Stimulated activated CD4-positive, alpha-beta T cell treated with anti-CD3 and anti-CD28 coated beads, TNF-alpha, amount 100 ng/mL, for 4 hours (primary cell): ENCODE data around the gene TMEM168.
"Not testable (repeated sequence)": the region's sequence is repeated elsewhere in the genome, so short reads cannot be mapped to it uniquely, and the experiment has no call there.

Source experiments
- DNase-seq, 3 experiments: peaks; one replicate each; pipeline ENCODE4 v3.0.0-alpha.2; 2020; ENCODE audit warnings: low read depth in 3 of 3

TMEM168 gene

GRCh38 chr7:112781110-112781509, 9.1 kb downstream of the TMEM168 start:
- no peak for DNase-seq

DNA sequence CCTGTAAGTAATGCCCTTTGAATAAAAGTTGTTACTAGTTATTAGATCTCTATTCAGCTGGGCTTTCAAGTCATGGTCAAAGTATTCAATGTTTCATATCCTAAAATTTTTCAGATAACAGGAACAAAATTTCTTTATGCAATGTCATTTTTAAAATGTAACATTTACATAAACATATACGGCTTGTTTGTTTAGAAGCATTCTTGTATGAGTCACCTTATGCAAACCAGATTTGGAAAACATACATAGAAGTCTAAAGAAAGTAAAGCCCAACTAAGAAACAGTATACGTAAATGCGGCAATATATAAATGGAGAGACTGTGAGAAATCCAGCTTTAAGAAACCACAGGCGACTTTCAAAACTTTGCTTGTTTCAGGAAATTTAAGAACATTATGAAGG, 10.5 kb downstream of the TMEM168 start:
- DNase-seq, result no peak

- no peak for DNase-seq
Measured at GRCh38 chr7:112777406-112777805, 12.8 kb downstream of the TMEM168 start.

DNA sequence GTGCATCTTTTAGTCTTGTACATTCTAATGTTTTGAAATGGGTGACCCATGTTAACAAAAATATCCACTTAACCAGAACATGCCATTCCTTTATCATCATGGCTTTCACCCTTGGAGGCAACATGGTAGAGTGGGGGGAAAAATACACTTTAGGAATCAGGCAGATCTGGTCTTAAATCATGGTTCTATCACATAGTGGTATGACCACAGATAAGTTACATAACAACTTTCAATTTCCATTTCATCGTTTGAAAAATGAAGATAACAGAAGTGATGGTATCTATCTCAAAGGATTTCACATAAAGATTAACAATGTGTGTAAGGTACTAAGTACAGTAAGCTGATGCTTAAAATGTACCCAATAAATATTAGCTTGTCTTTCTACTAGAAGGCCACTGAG, 19.0 kb downstream of the TMEM168 start:
- no peak for DNase-seq

GRCh38 chr7:112770051-112770450, 20.1 kb downstream of the TMEM168 start:
- no peak for DNase-seq

DNA sequence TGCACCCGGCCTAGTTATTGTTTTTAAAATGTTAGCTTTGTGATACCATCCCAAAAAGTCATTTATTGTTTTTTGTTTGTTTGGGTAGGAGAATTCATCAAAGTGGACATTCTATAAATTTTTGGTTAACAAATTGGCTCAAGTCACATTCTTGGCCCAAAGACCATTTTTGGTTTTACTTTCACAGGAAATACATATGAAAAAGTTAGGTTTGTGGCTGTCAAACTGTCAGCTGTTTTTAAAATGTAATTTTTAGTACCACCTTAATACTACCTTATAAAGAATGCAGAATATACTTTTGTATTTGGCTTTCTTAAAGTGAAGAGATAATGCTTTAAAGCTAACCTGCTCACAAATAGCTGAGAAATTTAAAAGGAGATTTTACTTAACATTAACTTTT, 25.1 kb downstream of the TMEM168 start:
- no peak for DNase-seq

- DNase-seq, result no peak
Measured at GRCh38 chr7:112763996-112764395, 26.2 kb downstream of the TMEM168 start.

DNA sequence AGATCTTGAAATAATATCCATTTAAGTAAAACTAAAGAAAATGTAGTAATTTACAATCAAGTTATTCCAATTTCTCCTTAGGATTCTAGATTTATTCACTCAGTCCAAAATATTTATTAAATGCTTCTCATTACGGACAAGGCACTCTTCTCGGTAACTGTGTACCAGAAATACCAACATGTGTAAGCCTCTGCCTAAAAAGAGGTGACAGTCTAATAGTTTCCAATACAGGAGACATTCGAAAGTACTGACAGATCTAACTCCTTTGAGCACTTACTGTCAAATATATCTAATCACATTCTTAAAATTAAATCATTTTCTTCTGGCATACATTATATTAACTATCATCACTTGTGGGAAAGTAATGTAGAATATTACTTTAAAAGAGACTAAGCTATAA, 26.9 kb downstream of the TMEM168 start:
- DNase-seq, result no peak

DNA sequence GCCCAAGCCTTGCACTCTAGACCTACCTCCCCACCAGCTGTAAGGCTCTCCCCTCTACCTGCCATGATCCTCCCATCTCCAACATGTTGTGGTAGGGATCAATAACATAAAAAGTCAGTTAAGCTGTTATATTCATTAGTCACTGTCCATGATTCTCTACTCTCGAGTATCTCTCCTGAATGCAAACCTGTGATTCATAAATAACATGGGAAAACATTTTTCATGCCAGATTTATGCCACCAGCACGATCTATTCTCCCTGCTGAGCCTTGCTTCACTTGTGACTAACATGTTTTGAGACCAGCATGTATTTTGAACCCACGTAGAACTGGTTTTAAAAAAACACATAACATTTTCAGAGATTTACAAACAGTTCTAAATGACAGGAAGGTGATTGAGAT, 30.3 kb downstream of the TMEM168 start:
- DNase-seq, result no peak

GRCh38 chr7:112757337-112757736, 32.9 kb downstream of the TMEM168 start:
- DNase-seq, result no peak

DNA sequence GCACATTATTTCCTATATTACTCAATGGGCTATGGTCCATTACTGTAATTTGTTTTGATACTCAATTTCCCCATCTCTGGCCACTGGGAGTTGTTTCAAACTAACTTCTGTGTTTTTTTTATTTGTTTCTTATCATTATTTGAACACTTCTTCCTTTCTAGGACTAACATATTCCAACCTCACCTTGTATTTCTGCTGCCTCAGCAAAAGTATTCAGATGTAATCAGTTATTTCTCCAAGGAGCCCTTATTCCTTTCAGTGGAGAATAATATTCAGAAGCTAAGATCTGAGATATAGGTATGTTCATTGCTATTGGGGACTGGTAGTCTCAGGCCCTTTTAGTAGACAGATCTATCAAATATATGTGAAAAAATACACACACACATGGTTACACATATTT, 36.9 kb downstream of the TMEM168 start:
- DNase-seq, result no peak

- no peak for DNase-seq
Measured at GRCh38 chr7:112752576-112752975, 37.6 kb downstream of the TMEM168 start.

DNA sequence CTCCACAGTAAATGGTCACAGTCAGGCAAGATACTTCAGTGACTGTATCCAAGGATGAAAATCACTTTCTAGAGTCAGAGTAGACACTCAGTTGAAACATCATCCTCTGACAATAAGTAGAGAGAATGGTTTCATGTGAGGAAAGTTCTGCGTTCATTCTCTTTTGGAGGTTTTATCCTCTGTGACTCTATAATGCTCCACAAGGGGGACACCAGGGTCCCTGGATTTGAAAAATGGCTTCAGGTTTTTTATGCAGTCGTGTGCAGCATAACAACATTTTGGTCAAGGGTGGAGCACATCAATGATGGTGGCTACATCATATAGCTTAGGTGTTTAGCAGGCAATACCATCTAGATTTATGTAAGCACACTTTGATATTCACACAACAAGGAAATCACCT, 40.4 kb downstream of the TMEM168 start:
- DNase-seq, result no peak

GRCh38 chr7:112748381-112748780, 41.8 kb downstream of the TMEM168 start:
- DNase-seq, result no peak

GRCh38 chr7:112745635-112746034, 44.6 kb downstream of the TMEM168 start:
- no peak for DNase-seq

- DNase-seq, result no peak
Measured at GRCh38 chr7:112744818-112745217, 45.4 kb downstream of the TMEM168 start.

- DNase-seq, result no peak
Measured at GRCh38 chr7:112743811-112744210, 46.4 kb downstream of the TMEM168 start.

DNA sequence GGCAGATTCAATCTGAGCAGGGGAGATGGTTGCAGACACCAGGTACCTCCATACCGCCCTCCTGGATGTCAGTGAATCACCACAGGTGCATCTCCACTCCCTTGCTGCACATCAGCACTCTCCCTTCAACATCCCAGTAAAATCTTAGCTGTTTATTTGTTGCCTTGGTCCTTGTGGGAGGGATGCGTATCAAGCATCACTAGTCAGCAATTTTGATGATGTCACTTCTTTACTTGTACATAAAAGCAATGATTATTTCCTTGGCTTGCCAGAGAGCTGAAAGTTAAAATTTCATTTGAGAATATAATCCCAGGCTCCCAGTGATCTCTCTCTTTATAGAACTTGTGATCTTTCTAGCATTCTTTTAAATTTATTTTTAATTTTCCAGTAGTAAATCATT, 49.5 kb downstream of the TMEM168 start:
- DNase-seq, result no peak

- DNase-seq, result no peak
Measured at GRCh38 chr7:112739436-112740180, 50.6 kb downstream of the TMEM168 start.

DNA sequence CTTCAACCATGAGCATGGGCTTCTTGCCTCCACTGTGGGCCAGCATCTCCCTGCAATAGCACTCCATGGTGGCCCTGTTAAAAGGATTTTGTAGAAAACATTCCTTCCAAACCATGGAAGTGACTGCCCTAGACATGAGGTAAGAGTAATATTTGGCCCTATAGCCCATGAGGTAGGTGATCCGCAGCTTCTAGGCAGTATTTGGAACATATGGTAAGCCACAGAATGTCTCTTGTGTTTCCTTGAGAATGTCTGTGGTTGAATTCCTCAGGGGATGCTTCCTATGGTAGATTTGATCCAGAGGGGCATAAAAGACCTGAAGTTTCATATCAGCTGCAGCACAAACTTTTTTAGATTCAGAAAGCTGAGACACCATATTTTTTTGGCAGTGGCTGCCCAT, 54.9 kb downstream of the TMEM168 start:
- no peak for DNase-seq

- DNase-seq, result not testable (repeated sequence)
Measured at GRCh38 chr7:112731324-112731723, 58.9 kb downstream of the TMEM168 start.

GRCh38 chr7:112726076-112726475, 64.1 kb downstream of the TMEM168 start:
- no peak for DNase-seq

DNA sequence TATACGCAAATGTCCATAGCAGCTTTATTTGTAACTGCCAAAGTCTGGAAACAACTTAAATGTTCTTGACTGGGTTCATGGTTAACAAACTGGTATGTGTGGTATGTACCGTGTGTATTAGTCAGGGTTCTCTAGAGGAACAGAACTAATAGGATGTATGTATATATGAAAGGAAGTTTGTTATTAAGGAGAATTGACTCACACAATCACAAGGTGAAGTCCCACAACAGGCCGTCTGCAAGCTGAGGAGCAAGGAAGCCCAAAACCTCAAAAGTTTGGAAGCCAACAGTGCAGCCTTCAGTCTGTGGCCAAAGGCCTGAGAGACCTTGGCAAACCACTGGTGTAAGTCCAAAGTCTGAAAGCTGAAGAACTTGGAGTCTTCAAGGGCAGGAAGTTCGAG, 66.8 kb downstream of the TMEM168 start:
- no peak for DNase-seq

GRCh38 chr7:112721366-112721765, 68.8 kb downstream of the TMEM168 start:
- no peak for DNase-seq
